ENCODE results near the gene NEAT1.
"Not testable (repeated sequence)": the region's sequence is repeated elsewhere in the genome, so short reads cannot be mapped to it uniquely, and the experiment has no call there.

NEAT1 gene

DNA sequence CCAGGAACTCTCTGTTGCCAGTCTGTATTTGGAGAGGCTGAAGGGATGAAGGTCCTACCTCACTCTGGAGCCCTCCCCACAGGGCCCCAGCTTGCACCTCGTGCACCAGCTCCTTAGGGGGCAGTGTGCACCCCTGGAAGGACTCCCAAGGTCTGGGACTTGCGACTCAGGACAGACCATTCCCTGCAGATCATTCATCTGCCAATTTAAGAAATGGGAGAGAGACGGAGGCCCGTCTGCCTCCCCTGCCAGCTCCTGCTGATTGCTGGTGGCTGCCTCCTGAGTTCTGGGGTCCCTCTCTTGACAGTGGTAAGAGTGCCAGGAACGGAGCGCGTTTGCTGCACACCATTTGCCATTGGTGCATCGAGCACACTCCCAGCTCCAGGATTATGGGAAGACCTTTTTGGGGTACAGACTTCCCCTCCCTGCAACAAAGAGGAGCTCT lies 48.9 kb downstream of the NEAT1 start:
- DNase-seq (ENCODE audit: low read depth, low spot score) = no peak
- H3K4me3 ChIP-seq (ENCODE audit: low read length) = no peak overlapping the region

GRCh38 chr11:65472588-65473277 lies 50.1 kb downstream of the NEAT1 start:
- DNase-seq (ENCODE audit: low read depth, low spot score); H3K4me3 ChIP-seq (ENCODE audit: low read length): not testable (repeated sequence)

DNA sequence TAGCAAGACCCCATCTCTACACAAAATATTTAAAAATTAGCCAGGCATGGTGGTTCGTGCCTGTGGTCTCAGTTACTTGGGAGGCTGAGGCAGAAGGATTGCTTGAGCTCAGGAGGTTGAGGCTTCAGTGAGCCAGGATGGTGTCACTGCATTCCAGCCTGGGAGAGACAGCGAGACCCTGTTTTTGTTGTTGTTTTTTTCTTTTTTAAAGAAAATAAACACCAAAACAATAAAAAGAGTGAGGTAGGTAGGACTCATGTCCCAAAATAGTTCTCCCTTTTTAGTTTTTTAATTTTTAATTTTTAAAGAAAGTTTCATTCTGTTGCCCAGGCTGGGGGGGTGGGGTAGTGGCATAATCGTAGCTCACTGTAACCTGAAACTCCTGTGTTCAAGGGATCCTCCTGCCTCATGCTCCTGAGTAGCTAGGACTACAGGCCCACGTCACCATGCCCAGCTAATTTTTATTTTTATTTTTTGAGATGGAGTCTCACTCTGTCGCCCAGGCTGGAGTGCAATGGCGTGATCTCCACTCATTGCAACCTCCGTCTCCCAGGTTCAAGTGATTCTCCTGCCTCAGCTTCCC lies 50.8 kb downstream of the NEAT1 start:
- DNase-seq (ENCODE audit: low read depth, low spot score) = no peak
- H3K4me3 ChIP-seq (ENCODE audit: low read length) = no peak overlapping the region

DNA sequence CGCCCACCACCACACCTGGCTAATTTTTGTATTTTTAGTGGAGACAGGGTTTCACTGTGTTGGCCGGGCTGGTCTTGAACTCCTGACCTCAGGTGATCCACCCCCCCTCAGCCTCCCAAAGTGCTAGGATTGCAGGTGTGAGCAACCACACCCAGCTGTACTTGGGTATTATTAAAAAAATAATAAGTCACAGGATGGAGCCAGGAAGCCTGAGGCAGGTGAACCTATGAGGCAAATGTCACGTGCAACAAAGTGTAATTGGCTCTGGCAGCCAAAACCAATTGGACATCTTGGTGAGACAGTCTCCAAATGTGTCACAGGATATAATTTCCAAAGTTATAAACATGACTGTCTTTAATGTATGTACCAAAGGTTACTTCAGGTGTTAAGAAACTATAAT lies 52.3 kb downstream of the NEAT1 start:
- no peak overlapping the region for H3K4me3 ChIP-seq (ENCODE audit: low read length)
- DNase-seq (ENCODE audit: low read depth, low spot score) = no peak

GRCh38 chr11:65476632-65477148 lies 54.1 kb downstream of the NEAT1 start:
- peak overlapping the region; percentile 94 for H3K4me3 ChIP-seq (ENCODE audit: low read length)
- no peak for DNase-seq (ENCODE audit: low read depth, low spot score)

- peak overlapping the region; percentile 94 for H3K4me3 ChIP-seq (ENCODE audit: low read length)
- DNase-seq (ENCODE audit: low read depth, low spot score) = peak; percentile 78
These were observed 54.8 kb downstream of the NEAT1 start for GRCh38 chr11:65477149-65477965.

GRCh38 chr11:65478388-65479183 lies 56.0 kb downstream of the NEAT1 start:
- no peak for DNase-seq (ENCODE audit: low read depth, low spot score)
- no peak overlapping the region for H3K4me3 ChIP-seq (ENCODE audit: low read length)

DNA sequence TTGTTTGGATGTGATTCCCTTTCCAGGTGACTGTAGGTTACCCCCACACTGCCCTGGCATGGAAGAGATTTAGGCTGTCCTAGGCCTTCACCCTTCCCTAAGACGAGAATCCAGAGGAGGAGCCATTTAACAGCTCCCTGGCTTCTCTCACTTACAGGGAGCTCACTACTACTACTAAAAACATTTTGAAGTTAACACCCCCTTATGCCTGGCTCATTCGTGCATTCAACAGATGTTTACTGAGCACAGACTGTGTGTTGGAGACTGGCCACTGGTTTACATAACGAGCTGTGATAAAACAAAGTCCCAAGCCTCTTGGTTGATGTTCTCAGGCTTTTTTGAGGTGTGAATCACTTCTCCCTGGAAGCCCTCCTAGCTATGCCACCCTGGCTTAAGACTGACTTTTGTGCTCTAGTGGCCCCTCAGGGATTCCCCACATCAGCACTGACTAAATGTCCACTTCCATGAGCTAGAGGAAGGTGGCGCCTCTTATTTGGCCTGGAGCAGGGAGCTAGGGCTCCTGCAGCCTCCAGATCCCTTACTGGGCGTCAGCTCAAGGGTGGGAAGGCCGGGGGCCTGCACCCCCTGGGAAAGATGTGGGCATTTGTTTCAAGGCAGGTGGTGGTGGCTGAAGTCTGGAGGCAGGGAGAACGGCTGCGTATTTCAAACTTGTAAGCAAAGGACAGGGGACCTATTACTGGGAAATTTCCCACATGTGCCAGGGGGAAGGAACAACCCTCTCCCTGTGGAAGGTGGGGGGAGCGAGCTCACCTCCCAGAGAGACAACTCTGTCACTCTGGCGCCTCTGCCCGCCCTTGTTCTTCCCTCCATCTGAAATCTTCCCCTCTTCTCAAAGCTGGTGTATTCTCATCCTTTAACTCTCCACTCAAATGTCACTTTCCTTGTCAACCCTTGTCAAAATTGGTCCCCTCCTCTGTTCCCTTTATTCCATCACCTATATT lies 56.9 kb downstream of the NEAT1 start:
- H3K4me3 ChIP-seq (ENCODE audit: low read length) = no peak overlapping the region
- DNase-seq (ENCODE audit: low read depth, low spot score) = no peak

DNA sequence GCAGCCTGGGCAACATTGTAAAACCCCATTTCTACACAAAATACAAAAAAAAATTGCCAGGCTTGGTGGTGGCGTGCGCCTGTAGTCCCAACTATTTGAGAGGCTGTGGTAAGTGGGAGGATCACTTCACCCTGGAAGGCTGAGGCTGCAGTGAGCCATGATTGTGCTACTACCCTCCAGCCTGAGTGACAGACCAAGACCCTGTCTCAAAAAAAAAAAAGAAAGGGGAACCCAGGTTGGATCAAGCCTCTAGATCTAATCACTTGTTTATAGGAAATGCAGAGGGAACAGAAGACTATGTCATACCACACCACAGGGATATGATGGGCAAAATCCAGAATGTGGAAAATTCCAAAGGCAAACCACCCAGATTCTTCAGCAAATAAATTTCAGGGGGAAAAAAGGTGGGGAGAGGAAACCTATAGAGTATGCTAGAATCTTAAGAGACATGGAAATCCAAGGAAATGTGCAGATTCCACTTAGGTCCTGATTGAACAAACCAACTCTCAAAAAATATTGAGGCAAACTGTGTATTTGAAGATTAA lies 59.8 kb downstream of the NEAT1 start:
- no peak overlapping the region for H3K4me3 ChIP-seq (ENCODE audit: low read length)
- no peak for DNase-seq (ENCODE audit: low read depth, low spot score)

GRCh38 chr11:65485920-65486219 lies 63.3 kb downstream of the NEAT1 start:
- no peak for DNase-seq (ENCODE audit: low read depth, low spot score)
- no peak overlapping the region for H3K4me3 ChIP-seq (ENCODE audit: low read length)

DNA sequence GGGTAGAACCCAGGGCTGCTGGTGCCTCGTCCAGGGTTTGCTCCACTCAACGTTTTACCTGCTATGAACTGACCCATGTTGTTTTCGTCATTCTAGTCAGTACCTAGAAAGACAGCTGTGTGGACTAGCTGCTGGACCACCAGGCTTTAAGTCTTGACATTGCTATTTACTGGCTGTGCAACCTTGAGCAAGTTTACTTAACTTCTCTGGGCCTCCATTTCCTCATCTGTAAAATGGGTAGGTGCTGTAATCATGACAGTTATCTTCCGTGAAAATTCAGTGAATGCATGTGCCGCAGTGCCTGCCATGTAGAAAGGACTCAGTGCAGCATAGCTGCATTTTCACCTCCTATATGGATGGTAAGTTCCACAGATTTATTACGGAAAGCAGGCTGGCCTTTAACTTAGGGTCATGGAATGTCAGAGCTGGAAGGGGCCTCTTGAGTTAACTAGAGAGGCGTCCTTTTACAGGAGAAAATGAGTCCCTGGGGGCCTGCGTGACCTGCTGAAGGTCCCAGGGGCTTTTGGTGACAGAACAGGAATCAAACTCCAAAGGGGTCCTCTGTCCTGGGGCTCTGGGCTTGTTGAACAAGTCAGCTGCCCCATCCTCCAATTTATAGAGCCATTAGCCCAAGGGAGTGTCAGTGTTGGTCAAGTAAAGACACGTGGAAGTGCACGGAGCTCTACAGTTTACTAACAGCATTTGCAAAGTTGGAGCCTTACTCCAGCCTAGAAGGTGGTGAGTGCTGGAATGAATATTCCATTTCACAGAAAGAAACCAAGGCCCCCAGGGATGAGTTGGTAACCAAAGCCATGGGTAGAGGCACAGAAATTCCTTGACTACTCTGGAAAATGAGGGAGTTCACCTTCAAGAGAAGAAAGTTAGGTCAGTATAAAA lies 64.2 kb downstream of the NEAT1 start:
- DNase-seq (ENCODE audit: low read depth, low spot score) = no peak
- H3K4me3 ChIP-seq (ENCODE audit: low read length) = no peak overlapping the region

DNA sequence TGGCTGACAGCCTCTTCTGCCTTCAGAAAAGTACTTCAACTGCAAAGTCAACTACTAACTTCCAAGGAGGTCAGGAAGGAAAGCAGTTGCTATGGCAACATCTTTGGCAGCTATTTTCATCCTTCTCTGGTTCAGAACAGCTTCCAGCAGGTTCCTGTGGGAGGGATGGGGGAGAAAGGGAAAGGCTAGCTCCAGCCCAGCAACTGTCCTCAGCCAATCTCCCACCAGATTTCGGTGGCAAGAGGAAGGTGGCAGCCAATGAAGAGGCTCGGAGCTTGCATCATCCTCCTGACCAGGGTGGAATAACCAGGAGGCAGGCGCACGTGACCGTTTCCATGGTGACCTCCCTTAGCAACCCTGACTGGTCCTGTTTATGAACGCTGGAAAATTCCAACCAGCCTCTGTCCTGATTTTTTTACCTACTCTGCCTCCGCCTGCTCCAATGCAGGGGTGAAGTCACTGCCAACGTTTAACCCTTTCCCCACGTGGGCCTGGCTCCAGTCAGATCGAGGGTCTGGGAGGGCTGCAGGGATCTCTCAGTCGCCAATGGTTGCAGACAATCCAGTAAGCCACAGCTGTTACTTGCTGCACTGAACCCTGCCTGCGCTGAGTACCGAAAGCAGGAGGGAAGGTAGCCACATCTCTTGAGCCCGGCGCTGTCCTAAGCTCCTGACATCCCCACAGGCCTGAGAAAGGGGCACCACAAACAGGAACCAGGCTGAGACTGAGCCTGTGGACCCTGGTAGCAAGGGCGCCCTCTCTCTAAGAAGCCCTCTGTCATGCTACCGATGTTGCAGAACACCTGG lies 65.1 kb downstream of the NEAT1 start:
- no peak for DNase-seq (ENCODE audit: low read depth, low spot score)
- H3K4me3 ChIP-seq (ENCODE audit: low read length) = no peak overlapping the region

DNA sequence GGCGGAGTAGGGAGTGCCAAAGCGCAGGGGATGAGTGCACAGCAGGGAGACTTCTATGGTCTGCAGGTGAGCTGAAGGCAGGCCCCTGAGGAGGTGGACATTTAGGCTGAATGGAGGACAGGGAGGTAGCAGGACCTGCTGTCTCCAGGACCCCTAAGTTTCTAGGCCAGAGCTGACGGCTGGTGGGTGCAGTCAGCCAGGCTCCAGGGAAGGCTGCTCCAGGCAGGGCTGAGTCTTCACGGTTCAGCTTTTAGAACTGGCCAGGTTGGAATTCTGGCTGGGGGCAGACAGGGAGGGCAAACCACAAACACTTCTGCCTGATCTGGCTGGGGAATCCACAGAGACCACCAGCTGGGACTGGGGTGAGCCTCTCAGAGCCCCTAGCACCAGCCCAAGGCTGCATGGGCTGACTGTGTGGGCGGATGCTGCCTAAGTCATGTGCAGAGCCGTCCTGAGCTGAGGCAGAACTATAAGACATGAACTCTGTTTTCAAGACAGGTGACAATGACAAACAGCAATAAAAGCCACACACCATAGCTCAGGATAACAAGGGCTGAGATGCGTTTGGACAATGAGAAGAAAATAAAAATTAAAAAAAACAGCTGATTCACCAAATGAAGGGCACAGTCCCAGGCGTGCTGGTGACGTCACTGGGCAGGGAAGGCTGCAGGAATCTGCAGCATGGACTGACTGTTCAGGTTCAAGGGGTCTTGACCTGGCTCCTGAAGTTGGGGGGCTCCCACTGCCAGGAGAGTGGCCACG lies 65.9 kb downstream of the NEAT1 start:
- H3K4me3 ChIP-seq (ENCODE audit: low read length) = no peak overlapping the region
- DNase-seq (ENCODE audit: low read depth, low spot score) = no peak

DNA sequence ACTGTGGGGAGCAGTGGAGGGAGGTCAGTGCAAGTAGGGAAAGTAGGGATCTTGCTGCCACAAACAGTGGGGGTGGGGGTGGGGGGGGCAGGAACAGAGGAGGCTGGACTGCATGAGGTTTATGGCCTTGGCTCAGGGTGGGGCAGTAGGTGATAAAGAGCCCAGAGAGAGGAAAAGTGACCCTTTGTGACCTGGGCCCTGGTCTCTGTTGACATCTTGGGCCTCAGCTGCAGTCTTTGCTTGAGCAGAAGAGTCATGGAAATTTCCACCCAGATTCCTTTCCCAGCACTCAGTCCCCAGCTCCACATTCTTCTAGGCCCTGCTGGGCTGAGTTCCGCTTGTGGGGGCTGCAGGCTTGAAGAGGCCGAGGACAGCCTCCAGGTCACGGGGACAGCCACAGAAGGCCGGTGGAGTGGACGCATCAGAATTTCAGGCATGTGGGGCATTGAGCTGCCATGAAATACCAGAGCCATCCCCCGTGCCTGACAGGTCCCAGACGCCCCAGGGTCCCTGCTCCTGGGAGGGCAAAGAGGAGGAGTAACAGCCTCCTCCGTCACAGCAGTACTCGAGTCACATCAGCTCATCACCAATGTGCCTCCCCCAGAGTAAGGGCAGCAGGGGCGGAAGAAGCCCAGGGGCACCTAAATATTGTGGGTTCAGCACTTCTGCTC lies 66.6 kb downstream of the NEAT1 start:
- H3K4me3 ChIP-seq (ENCODE audit: low read length) = no peak overlapping the region
- no peak for DNase-seq (ENCODE audit: low read depth, low spot score)

- H3K4me3 ChIP-seq (ENCODE audit: low read length) = no peak overlapping the region
These were observed 67.2 kb downstream of the NEAT1 start for GRCh38 chr11:65489706-65490320.

More at GRCh38 chr11:65489706-65490320, 67.2 kb downstream of the NEAT1 start:
- no peak for DNase-seq (ENCODE audit: low read depth, low spot score)

Measured in Jurkat, Clone E6-1 (cell line).